HG02610 (cell line): ENCODE measurements around the gene SPHK1.

Experiments used
- ATAC-seq: cut with Tn5 transposase; IDR thresholded peaks from one replicate; pipeline ENCODE4 v1.9.1; 2021; ENCODE audit warnings: mild to moderate bottlenecking, moderate library complexity; ENCODE audit not compliant: unreplicated experiment

The SPHK1 gene

GRCh38 chr17:76431509-76431908, 47.1 kb downstream of the SPHK1 start:
- ATAC-seq, result no peak

GRCh38 chr17:76432004-76432403, 47.6 kb downstream of the SPHK1 start:
- ATAC-seq, result no peak

GRCh38 chr17:76432712-76433336, 48.4 kb downstream of the SPHK1 start:
- no peak for ATAC-seq

DNA sequence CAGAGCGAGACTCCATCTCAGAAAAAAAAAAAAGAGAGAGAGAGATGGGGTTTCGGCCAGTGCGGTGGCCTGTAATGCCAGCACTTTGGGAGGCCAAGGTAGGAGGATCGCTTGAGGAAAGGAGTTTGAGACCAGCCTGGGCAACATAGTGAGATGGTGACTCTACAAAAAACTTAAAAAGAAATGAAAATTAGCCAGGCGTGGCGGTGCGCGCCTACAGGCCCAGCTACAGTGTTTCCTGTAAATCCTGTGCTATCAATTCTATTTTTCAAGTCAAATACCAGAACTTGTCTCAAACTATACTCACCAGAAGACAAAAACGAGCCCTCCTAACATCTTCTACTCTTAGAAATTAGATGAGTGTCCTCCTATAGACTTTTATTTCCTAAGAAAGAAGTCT, 49.3 kb downstream of the SPHK1 start:
- ATAC-seq, result no peak

DNA sequence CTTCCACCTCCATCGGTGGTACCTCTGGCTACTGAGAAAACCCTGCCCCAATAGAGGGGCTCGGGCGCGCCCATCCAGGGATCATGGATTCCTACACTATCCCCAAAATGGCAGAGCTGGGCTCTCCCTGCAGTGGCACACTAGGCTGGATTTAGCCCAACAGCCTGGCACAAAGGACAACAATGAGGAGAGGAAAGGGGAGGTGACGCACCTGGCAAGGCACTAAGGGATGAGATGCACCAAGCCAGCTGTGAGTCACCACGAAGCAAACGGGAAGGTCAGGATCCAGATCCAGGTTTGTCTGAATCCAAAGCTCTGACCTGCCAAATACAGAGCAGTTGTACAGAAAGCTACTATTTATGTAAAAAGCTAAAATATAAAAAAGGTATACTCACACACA, 50.5 kb downstream of the SPHK1 start:
- ATAC-seq, result no peak

DNA sequence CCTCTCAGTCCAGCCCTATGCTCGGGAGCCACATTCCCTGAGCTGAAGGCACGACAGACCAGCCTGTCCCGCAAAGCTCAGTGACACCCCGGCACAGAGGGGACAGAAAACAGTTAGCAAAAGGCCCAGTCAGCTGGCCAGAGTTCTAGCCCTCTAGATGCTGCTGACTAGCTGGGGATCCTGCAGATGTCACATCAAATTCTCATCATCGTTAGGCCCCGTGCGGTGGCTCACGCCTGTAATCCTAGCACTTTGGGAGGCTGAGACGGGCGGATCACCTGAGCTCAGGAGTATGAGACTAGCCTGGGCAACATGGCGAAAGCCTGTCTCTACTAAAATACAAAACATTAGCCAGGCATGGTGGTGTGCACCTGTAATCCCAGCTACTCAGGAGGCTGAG, 51.3 kb downstream of the SPHK1 start:
- no peak for ATAC-seq
